Measurements from ENCODE around the gene ADAMTS16. TPM values are rescaled to one million over a fixed set of nuclear protein-coding genes. Genes with fewer than 3 reads are reported as not detected.

The ADAMTS16 gene
- total and polyA plus RNA-seq, 2 donors (not counting 3 experiments of a cell fraction or from before 2014, with no cell fraction given): not detected

DNA sequence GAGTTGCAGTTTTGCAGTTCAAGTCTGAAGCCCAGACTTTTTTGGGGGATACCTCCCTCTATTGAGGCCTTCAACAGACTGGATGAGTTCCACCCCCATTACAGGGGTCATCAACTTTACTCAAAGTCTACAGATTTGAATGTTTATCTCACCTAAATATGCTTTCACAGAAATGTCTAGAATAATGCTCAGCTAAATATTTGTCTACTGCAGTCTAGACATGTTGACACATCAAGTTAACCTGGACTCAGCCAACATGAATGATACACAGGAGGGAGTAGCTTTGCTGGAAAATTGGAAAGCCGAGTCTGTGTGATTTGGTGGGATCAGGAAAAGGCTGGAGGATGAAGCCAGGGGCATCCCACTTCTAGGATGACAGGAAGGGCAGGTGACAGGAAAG is 154.3 kb downstream of the ADAMTS16 start:
- ChIA-PET POLR2A (no interaction called here), CTCF (no interaction called here)
- H3K9ac ChIP-seq (replicated peaks; ENCODE audit: extremely low read depth, insufficient read depth, low read length): no peak overlapping the region
- no peak overlapping the region for H3K4me3 ChIP-seq (replicated peaks in 1 of 3; ENCODE audit: insufficient read depth in 1 of 3, low read depth in 1 of 3, low read length in 3 of 3)
- H4K20me1 ChIP-seq (replicated peaks; ENCODE audit: control insufficient read depth, extremely low read depth, insufficient read depth, low read length): no peaks in the 10 kb centered on the region
- H3K79me2 ChIP-seq (ENCODE audit: control insufficient read depth, insufficient read depth, low read length): no peaks in the 10 kb centered on the region
- no peaks in the 10 kb centered on the region for H3K4me1 ChIP-seq (ENCODE audit: control insufficient read depth, extremely low read depth, insufficient read depth, low read length)
- H3K27ac ChIP-seq (ENCODE audit: insufficient read depth, low read depth, low read length): no peak overlapping the region
- no peaks in the 10 kb centered on the region for H3K36me3 ChIP-seq (ENCODE audit: control insufficient read depth in 2 of 2, extremely low read depth in 1 of 2, insufficient read depth in 2 of 2, low read length in 2 of 2)
- FAIRE-seq (no peak), DNase-seq (ENCODE audit: low read depth, low spot score) (no peak)
- H3K4me2 ChIP-seq (ENCODE audit: insufficient read depth, low read length): no peak overlapping the region
- dilution Hi-C loops (cut with MboI; ENCODE audit: extremely low pct_ligation_motif_present, low sequenced_read_pairs) (no loop called here), intact Hi-C loops (cut with micrococcal nuclease) (no loop called here)
- no peaks in the 10 kb centered on the region for H3K9me3 ChIP-seq (replicated peaks; ENCODE audit: control insufficient read depth, insufficient read depth, low read length)
- TF ChIP-seq POLR2A (IDR thresholded peaks at IDR 0.05; ENCODE audit: low read depth, low read length) (no peak), JUN (IDR thresholded peaks at IDR 0.05; ENCODE audit: borderline replicate concordance, insufficient read depth, insufficient read length, low read depth) (no peak), FOS (IDR thresholded peaks at IDR 0.05; ENCODE audit: borderline replicate concordance, insufficient read depth, low read length) (no peak), MYC (IDR thresholded peaks at IDR 0.05; ENCODE audit: low read depth, low read length) (no peak), POLR2AphosphoS5 (IDR thresholded peaks at IDR 0.05; ENCODE audit: insufficient read depth, low read depth, low read length) (no peak), MAX (IDR thresholded peaks at IDR 0.05; ENCODE audit: insufficient read depth, insufficient read length) (no peak), GATA2 (IDR thresholded peaks at IDR 0.05; ENCODE audit: insufficient read depth, insufficient read length, low read depth, low read length) (no peak)
- H2AFZ ChIP-seq (ENCODE audit: low read depth, low read length): no peak overlapping the region
- no peaks in the 10 kb centered on the region for H3K9me1 ChIP-seq (replicated peaks; ENCODE audit: control insufficient read depth, extremely low read depth, insufficient read depth, low read length)
- H3K27me3 ChIP-seq (ENCODE audit: control insufficient read depth in 2 of 2, insufficient read depth in 2 of 2, low read length in 2 of 2): no peaks in the 10 kb centered on the region
- BruUV-seq (replicated peaks): no TSS peak

DNA sequence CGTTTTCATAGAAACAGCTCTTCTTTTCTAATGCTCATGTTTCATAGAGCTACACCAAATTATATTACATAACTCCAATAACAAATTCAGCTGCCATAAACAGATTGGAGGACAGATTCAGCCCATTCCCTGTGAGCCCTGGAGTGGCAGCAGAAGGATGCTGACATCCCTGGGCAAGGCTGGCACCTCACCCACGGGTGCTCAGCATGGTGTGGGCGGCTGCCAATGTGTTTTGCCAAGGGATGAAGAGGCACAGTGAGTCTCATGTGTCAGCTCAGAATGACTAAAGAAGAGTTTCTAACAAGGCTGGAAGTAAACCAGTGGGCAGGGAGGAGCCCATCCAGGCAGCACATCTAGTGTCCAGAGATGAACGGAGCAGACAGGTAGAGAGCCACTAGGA is 155.2 kb downstream of the ADAMTS16 start:
- Histone ChIP-seq H3K9ac (replicated peaks; ENCODE audit: extremely low read depth, insufficient read depth, low read length) (no peak overlapping the region), H3K27me3 (ENCODE audit: control insufficient read depth in 2 of 2, insufficient read depth in 2 of 2, low read length in 2 of 2) (no peaks in the 10 kb centered on the region), H4K20me1 (replicated peaks; ENCODE audit: control insufficient read depth, extremely low read depth, insufficient read depth, low read length) (no peaks in the 10 kb centered on the region), H3K9me3 (replicated peaks; ENCODE audit: control insufficient read depth, insufficient read depth, low read length) (no peaks in the 10 kb centered on the region), H3K27ac (ENCODE audit: insufficient read depth, low read depth, low read length) (no peak overlapping the region), H3K4me2 (ENCODE audit: insufficient read depth, low read length) (no peak overlapping the region), H3K36me3 (ENCODE audit: control insufficient read depth in 2 of 2, extremely low read depth in 1 of 2, insufficient read depth in 2 of 2, low read length in 2 of 2) (no peaks in the 10 kb centered on the region), H3K4me1 (ENCODE audit: control insufficient read depth, extremely low read depth, insufficient read depth, low read length) (no peaks in the 10 kb centered on the region), H3K79me2 (ENCODE audit: control insufficient read depth, insufficient read depth, low read length) (no peaks in the 10 kb centered on the region), H2AFZ (ENCODE audit: low read depth, low read length) (no peak overlapping the region), H3K4me3 (replicated peaks in 1 of 3; ENCODE audit: insufficient read depth in 1 of 3, low read depth in 1 of 3, low read length in 3 of 3) (no peak overlapping the region), H3K9me1 (replicated peaks; ENCODE audit: control insufficient read depth, extremely low read depth, insufficient read depth, low read length) (no peaks in the 10 kb centered on the region)
- DNase-seq (ENCODE audit: low read depth, low spot score): no peak
- no peak for FAIRE-seq
- TF ChIP-seq FOS (IDR thresholded peaks at IDR 0.05; ENCODE audit: borderline replicate concordance, insufficient read depth, low read length): no peak
- TF ChIP-seq MAX (IDR thresholded peaks at IDR 0.05; ENCODE audit: insufficient read depth, insufficient read length): no peak
- TF ChIP-seq GATA2 (IDR thresholded peaks at IDR 0.05; ENCODE audit: insufficient read depth, insufficient read length, low read depth, low read length): no peak
- no peak for TF ChIP-seq POLR2A (IDR thresholded peaks at IDR 0.05; ENCODE audit: low read depth, low read length)
- no peak for TF ChIP-seq POLR2AphosphoS5 (IDR thresholded peaks at IDR 0.05; ENCODE audit: insufficient read depth, low read depth, low read length)
- no peak for TF ChIP-seq MYC (IDR thresholded peaks at IDR 0.05; ENCODE audit: low read depth, low read length)
- no peak for TF ChIP-seq JUN (IDR thresholded peaks at IDR 0.05; ENCODE audit: borderline replicate concordance, insufficient read depth, insufficient read length, low read depth)
- CTCF ChIA-PET: no interaction called here
- dilution Hi-C loops (cut with MboI; ENCODE audit: extremely low pct_ligation_motif_present, low sequenced_read_pairs): no loop called here
- BruUV-seq (replicated peaks): no TSS peak
- intact Hi-C loops (cut with micrococcal nuclease): no loop called here
- POLR2A ChIA-PET: no interaction called here

Measured in endothelial cell of umbilical vein (primary cell).